Neural progenitor cell (in vitro differentiated cells): ENCODE data around the gene HCK. TPM values are rescaled to one million over a fixed set of nuclear protein-coding genes. Genes with fewer than 3 reads are reported as not detected.

ENCODE experiments used
- DNase-seq: peaks from one replicate; pipeline ENCODE4 v3.0.0-alpha.2; 2016; ENCODE audit warnings: low spot score
- H2AFZ ChIP-seq: fragments of 200-600 bp; sonication (generic); replicated peaks from 2 replicates; pipeline ENCODE4 v1.6.1; 2016; ENCODE audit warnings: antibody characterized with exemption
- H3F3A ChIP-seq: fragments of 200-600 bp; sonication (generic); 2 replicates; pipeline ENCODE4 v1.6.1; 2016; ENCODE audit warnings: antibody characterized with exemption, low read depth
- H3K27ac ChIP-seq: fragments of 200-600 bp; sonication (generic); 2 replicates; pipeline ENCODE4 v1.5.1; 2016; ENCODE audit warnings: mild to moderate bottlenecking
- H3K27me3 ChIP-seq: fragments of 200-600 bp; sonication (generic); 2 replicates; pipeline ENCODE4 v1.6.1; 2016; ENCODE audit warnings: mild to moderate bottlenecking, moderate library complexity
- H3K36me3 ChIP-seq: fragments of 200-600 bp; sonication (generic); 2 replicates; pipeline ENCODE4 v1.5.1; 2016
- H3K4me1 ChIP-seq: fragments of 200-600 bp; sonication (generic); 2 replicates; pipeline ENCODE4 v1.6.1; 2016; ENCODE audit warnings: mixed run types
- H3K4me2 ChIP-seq: fragments of 200-600 bp; sonication (generic); 2 replicates; pipeline ENCODE4 v1.6.1; 2016
- H3K4me3 ChIP-seq: fragments of 200-600 bp; sonication (generic); 2 replicates; pipeline ENCODE4 v1.5.1; 2016
- H3K79me2 ChIP-seq: fragments of 200-600 bp; sonication (generic); 2 replicates; pipeline ENCODE4 v1.6.1; 2016; ENCODE audit warnings: low read depth
- H3K9ac ChIP-seq: fragments of 200-600 bp; sonication (generic); 2 replicates; pipeline ENCODE4 v1.6.1; 2016
- H3K9me3 ChIP-seq: fragments of 200-600 bp; sonication (generic); 2 replicates; pipeline ENCODE4 v1.5.1; 2016; ENCODE audit warnings: low read depth
- H4K20me1 ChIP-seq: fragments of 200-600 bp; sonication (generic); 2 replicates; pipeline ENCODE4 v1.6.1; 2016; ENCODE audit warnings: low read depth
- H3K27ac Mint-ChIP-seq: 3 replicates; pipeline ENCODE4 v1.8.0; 2021; ENCODE audit warnings: mixed read lengths
- H3K27me3 Mint-ChIP-seq: 2 replicates; pipeline ENCODE4 v1.8.0; 2022; ENCODE audit warnings: low read depth, mild to moderate bottlenecking, inconsistent platforms, moderate library complexity, mixed read lengths; ENCODE audit not compliant: insufficient read depth
- H3K36me3 Mint-ChIP-seq: 3 replicates; pipeline ENCODE4 v1.8.0; 2021; ENCODE audit warnings: mixed read lengths
- H3K4me1 Mint-ChIP-seq: 3 replicates; pipeline ENCODE4 v1.8.0; 2021; ENCODE audit warnings: mixed read lengths
- H3K4me3 Mint-ChIP-seq: 3 replicates; pipeline ENCODE4 v1.8.0; 2021; ENCODE audit warnings: mild to moderate bottlenecking, moderate library complexity, mixed read lengths
- H3K9me3 Mint-ChIP-seq: 3 replicates; pipeline ENCODE4 v1.8.0; 2020; ENCODE audit warnings: mixed read lengths
- EZH2 ChIP-seq: fragments of 200-600 bp; sonication (generic); IDR thresholded peaks from 2 replicates; pipeline ENCODE4 v1.6.1; 2017; ENCODE audit warnings: antibody characterized with exemption, mild to moderate bottlenecking, moderate library complexity
- EZH2phosphoT487 ChIP-seq: fragments of 200-600 bp; sonication (generic); IDR thresholded peaks from 2 replicates; pipeline ENCODE4 v1.6.1; 2017; ENCODE audit warnings: antibody characterized with exemption
- total RNA-seq: library from RNA; depleted of rRNA; stranded (reverse); fragments of >200 nt; gene quantifications from 2 replicates; pipeline ENCODE4 v1.2.3, GENCODE V29; 2015; ENCODE audit warnings: low replicate concordance
- TF ChIP-seq, protein P1 (sequence below): fragments of 200-600 bp; sonication (generic); IDR thresholded peaks from 2 replicates; pipeline ENCODE4 v1.5.1; 2017; ENCODE audit warnings: antibody characterized with exemption, mild to moderate bottlenecking

HCK gene
- total RNA-seq, 1 donor from 2014 or later: not detected

DNA sequence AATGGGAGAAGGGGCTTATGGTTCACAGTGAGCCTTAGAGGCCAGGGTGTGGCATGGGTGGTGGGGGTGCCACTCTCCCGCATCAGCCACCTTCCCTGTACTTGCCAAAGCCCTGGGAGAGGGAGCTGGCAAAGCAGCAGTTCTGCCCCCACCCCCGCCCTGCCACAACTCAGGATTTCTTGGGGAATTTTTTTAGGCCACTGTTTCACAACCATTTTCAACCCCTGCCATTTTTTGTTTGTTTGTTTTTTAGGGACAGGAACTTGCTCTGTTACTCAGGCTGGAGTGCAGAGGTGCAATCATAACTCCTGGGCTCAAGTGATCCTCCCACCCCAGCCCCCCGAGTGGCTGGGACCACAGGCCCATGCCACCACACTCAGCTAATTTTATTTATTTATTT, 35.0 kb downstream of the HCK start:
- TF ChIP-seq EZH2 (no peak), EZH2phosphoT487 (no peak)
- TF ChIP-seq, protein P1, sequence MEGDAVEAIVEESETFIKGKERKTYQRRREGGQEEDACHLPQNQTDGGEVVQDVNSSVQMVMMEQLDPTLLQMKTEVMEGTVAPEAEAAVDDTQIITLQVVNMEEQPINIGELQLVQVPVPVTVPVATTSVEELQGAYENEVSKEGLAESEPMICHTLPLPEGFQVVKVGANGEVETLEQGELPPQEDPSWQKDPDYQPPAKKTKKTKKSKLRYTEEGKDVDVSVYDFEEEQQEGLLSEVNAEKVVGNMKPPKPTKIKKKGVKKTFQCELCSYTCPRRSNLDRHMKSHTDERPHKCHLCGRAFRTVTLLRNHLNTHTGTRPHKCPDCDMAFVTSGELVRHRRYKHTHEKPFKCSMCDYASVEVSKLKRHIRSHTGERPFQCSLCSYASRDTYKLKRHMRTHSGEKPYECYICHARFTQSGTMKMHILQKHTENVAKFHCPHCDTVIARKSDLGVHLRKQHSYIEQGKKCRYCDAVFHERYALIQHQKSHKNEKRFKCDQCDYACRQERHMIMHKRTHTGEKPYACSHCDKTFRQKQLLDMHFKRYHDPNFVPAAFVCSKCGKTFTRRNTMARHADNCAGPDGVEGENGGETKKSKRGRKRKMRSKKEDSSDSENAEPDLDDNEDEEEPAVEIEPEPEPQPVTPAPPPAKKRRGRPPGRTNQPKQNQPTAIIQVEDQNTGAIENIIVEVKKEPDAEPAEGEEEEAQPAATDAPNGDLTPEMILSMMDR: no peak
- no peaks in the 10 kb centered on the region for H3K9me3 ChIP-seq
- no peak overlapping the region for H3K27ac ChIP-seq
- Mint-ChIP-seq H3K36me3 (no peaks in the 10 kb centered on the region), H3K9me3 (peaks cover 3% of the 10 kb centered on the region), H3K4me3 (no peak overlapping the region), H3K27me3 (peaks cover 11% of the 10 kb centered on the region), H3K27ac (no peak overlapping the region), H3K4me1 (peaks cover 24% of the 10 kb centered on the region)
- H3K36me3 ChIP-seq: no peaks in the 10 kb centered on the region
- H3K9ac ChIP-seq: no peak overlapping the region
- H3K27me3 ChIP-seq: peaks cover 2% of the 10 kb centered on the region
- H3K79me2 ChIP-seq: no peaks in the 10 kb centered on the region
- no peak overlapping the region for H3K4me3 ChIP-seq
- no peak for DNase-seq
- no peak overlapping the region for H3K4me2 ChIP-seq
- H3K4me1 ChIP-seq: peaks cover 7% of the 10 kb centered on the region
- H3F3A ChIP-seq: peaks cover 6% of the 10 kb centered on the region
- H4K20me1 ChIP-seq: no peaks in the 10 kb centered on the region
- H2AFZ ChIP-seq: no peak overlapping the region

DNA sequence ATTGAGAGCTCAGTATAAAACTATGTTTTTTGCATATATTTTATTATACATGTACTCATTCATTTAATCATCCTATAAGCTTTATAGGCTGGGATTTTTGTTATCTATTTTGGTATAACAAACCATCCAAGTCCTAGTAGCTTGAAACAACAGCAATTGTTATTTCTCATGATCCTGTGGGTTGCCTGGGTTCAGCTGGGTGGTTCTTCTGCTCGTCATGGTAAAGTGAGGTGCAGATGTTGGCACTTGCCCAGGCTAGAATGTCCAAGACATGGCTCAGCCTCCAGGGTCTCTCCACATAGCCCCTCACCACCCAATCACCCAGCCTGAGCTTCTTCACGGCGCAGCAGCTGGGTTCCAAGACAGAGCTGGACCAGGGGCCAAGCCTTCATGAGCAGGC, 36.7 kb downstream of the HCK start:
- H3K79me2 ChIP-seq: no peaks in the 10 kb centered on the region
- peaks cover 7% of the 10 kb centered on the region for H3K4me1 ChIP-seq
- H3K9ac ChIP-seq: no peak overlapping the region
- H3K27ac Mint-ChIP-seq: no peak overlapping the region
- H3K4me1 Mint-ChIP-seq: peaks cover 24% of the 10 kb centered on the region
- no peaks in the 10 kb centered on the region for H3K9me3 ChIP-seq
- no peak overlapping the region for H3K4me3 ChIP-seq
- no peak overlapping the region for H3K4me3 Mint-ChIP-seq
- H3K9me3 Mint-ChIP-seq: no peaks in the 10 kb centered on the region
- H3K27me3 Mint-ChIP-seq: peaks cover 11% of the 10 kb centered on the region
- H3K27ac ChIP-seq: no peak overlapping the region
- no peak for DNase-seq
- no peaks in the 10 kb centered on the region for H3K36me3 Mint-ChIP-seq
- H3K4me2 ChIP-seq: no peak overlapping the region
- no peaks in the 10 kb centered on the region for H3K36me3 ChIP-seq
- no peak overlapping the region for H2AFZ ChIP-seq
- H3F3A ChIP-seq: peaks cover 6% of the 10 kb centered on the region
- H4K20me1 ChIP-seq: no peaks in the 10 kb centered on the region
- peaks cover 8% of the 10 kb centered on the region for H3K27me3 ChIP-seq
- TF ChIP-seq EZH2phosphoT487 (no peak), EZH2 (no peak)
- TF ChIP-seq, protein P1: no peak

DNA sequence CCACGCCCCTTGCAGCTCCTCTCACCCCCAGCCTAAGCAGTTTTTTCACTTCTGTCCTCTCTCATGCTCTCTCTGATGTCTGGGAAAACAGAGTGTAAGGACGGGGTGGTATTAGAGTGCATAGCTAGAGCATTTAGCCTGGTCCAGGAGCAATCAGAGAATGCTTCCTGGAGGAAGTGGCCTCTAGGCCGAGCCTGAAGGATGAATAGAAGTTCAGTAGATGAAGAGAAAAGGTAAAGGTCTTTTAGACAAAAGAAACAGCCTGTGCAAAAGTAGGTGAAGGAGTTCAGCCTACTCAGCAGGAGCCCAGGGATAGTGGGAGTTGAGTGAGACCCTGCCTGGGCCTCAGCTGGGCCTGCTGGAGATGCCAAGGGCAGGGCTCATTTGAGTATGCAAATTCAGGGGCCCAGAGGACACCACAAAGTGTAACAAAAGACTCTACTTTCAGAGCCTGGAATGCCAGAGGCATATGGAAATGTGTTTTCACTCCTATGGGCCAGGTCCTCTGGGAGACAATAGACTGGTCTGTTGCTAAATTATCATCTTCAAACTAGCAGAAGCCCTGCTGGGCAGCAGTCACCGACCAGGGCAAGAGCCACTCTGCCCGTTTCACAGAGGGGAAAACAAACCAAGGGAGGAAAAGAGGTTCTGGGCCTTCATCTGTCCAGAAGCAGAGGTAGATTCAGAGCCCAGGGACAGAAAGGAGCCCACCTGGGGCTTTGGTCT, 37.8 kb downstream of the HCK start:
- no peak overlapping the region for H3K4me3 Mint-ChIP-seq
- DNase-seq: peak; percentile 27

More for the DNA sequence above, 37.8 kb downstream of the HCK start:
- TF ChIP-seq, protein P1: no peak
- TF ChIP-seq EZH2 (no peak), EZH2phosphoT487 (no peak)
- H3K4me3 ChIP-seq: no peak overlapping the region
- H3F3A ChIP-seq: peaks cover 6% of the 10 kb centered on the region
- H3K36me3 ChIP-seq: no peaks in the 10 kb centered on the region
- H3K4me1 ChIP-seq: peaks cover 7% of the 10 kb centered on the region
- no peak overlapping the region for H3K9ac ChIP-seq
- Mint-ChIP-seq H3K36me3 (no peaks in the 10 kb centered on the region), H3K27me3 (peaks cover 11% of the 10 kb centered on the region), H3K27ac (peak overlapping the region; percentile 69), H3K9me3 (no peaks in the 10 kb centered on the region), H3K4me1 (peaks cover 21% of the 10 kb centered on the region)
- H3K27ac ChIP-seq: no peak overlapping the region
- H2AFZ ChIP-seq: no peak overlapping the region
- H3K27me3 ChIP-seq: peaks cover 11% of the 10 kb centered on the region
- no peaks in the 10 kb centered on the region for H3K79me2 ChIP-seq
- H4K20me1 ChIP-seq: no peaks in the 10 kb centered on the region
- H3K4me2 ChIP-seq: no peak overlapping the region
- no peaks in the 10 kb centered on the region for H3K9me3 ChIP-seq
